IPS-20b (cell line): Measurements from ENCODE around the gene GBF1.

Experiments
- H3K27ac ChIP-seq: one replicate; pipeline ENCODE4 v1.5.1; 2013; ENCODE audit warnings: low read length
- H3K27me3 ChIP-seq: 2 replicates; pipeline ENCODE4 v1.6.1; 2013; ENCODE audit warnings: mild to moderate bottlenecking, low read length, inconsistent platforms; ENCODE audit not compliant: insufficient read depth
- H3K36me3 ChIP-seq: 2 replicates; pipeline ENCODE4 v1.6.1; 2013; ENCODE audit warnings: low read depth, mild to moderate bottlenecking, inconsistent platforms, low read length, moderate library complexity; ENCODE audit not compliant: insufficient read depth
- H3K4me1 ChIP-seq: 2 replicates; pipeline ENCODE4 v1.6.1; 2013; ENCODE audit warnings: mild to moderate bottlenecking, control low read depth, inconsistent platforms, low read length, moderate library complexity; ENCODE audit not compliant: insufficient read depth
- H3K4me3 ChIP-seq: 2 replicates; pipeline ENCODE4 v1.5.1; 2013; ENCODE audit warnings: mild to moderate bottlenecking, low read length, inconsistent platforms
- H3K9ac ChIP-seq: 2 replicates; pipeline ENCODE4 v1.6.1; 2013; ENCODE audit warnings: low read depth, mild to moderate bottlenecking, inconsistent platforms, low read length, moderate library complexity
- H3K9me3 ChIP-seq: 2 replicates; pipeline ENCODE4 v1.6.1; 2013; ENCODE audit warnings: mild to moderate bottlenecking, low read depth, low read length, inconsistent platforms; ENCODE audit not compliant: insufficient read depth

GBF1 gene

GRCh38 chr10:102274062-102274461, 28.7 kb downstream of the GBF1 start:
- no peaks in the 10 kb centered on the region for H3K36me3 ChIP-seq
- no peak overlapping the region for H3K27ac ChIP-seq
- H3K27me3 ChIP-seq: no peaks in the 10 kb centered on the region
- no peak overlapping the region for H3K4me3 ChIP-seq
- H3K4me1 ChIP-seq: no peaks in the 10 kb centered on the region
- H3K9me3 ChIP-seq: no peaks in the 10 kb centered on the region
- no peak overlapping the region for H3K9ac ChIP-seq

- no peak overlapping the region for H3K9ac ChIP-seq
- no peaks in the 10 kb centered on the region for H3K27me3 ChIP-seq
- H3K27ac ChIP-seq: no peak overlapping the region
- no peaks in the 10 kb centered on the region for H3K4me1 ChIP-seq
- H3K9me3 ChIP-seq: no peaks in the 10 kb centered on the region
- no peaks in the 10 kb centered on the region for H3K36me3 ChIP-seq
- H3K4me3 ChIP-seq: no peak overlapping the region
Measured at GRCh38 chr10:102275343-102275742, 30.0 kb downstream of the GBF1 start.

- no peak overlapping the region for H3K9ac ChIP-seq
- no peak overlapping the region for H3K4me3 ChIP-seq
Measured at GRCh38 chr10:102279104-102279503, 33.8 kb downstream of the GBF1 start.

GRCh38 chr10:102280397-102281101, 35.2 kb downstream of the GBF1 start:
- Histone ChIP-seq H3K36me3 (no peaks in the 10 kb centered on the region), H3K9ac (no peak overlapping the region), H3K27ac (no peak overlapping the region), H3K9me3 (no peaks in the 10 kb centered on the region), H3K27me3 (no peaks in the 10 kb centered on the region), H3K4me3 (no peak overlapping the region), H3K4me1 (no peaks in the 10 kb centered on the region)

More at GRCh38 chr10:102279104-102279503, 33.8 kb downstream of the GBF1 start:
- H3K27me3 ChIP-seq: no peaks in the 10 kb centered on the region
- H3K4me1 ChIP-seq: no peaks in the 10 kb centered on the region
- H3K36me3 ChIP-seq: no peaks in the 10 kb centered on the region
- H3K27ac ChIP-seq: no peak overlapping the region
- no peaks in the 10 kb centered on the region for H3K9me3 ChIP-seq

- no peak overlapping the region for H3K4me3 ChIP-seq
- no peaks in the 10 kb centered on the region for H3K36me3 ChIP-seq
- no peak overlapping the region for H3K27ac ChIP-seq
- H3K9ac ChIP-seq: no peak overlapping the region
- no peaks in the 10 kb centered on the region for H3K9me3 ChIP-seq
- no peaks in the 10 kb centered on the region for H3K27me3 ChIP-seq
- H3K4me1 ChIP-seq: no peaks in the 10 kb centered on the region
Measured at GRCh38 chr10:102281102-102281487, 35.8 kb downstream of the GBF1 start.

GRCh38 chr10:102283488-102283887, 38.2 kb downstream of the GBF1 start:
- H3K9ac ChIP-seq: no peak overlapping the region
- no peaks in the 10 kb centered on the region for H3K27me3 ChIP-seq
- no peak overlapping the region for H3K4me3 ChIP-seq
- no peaks in the 10 kb centered on the region for H3K4me1 ChIP-seq
- no peak overlapping the region for H3K27ac ChIP-seq
- no peaks in the 10 kb centered on the region for H3K36me3 ChIP-seq
- no peaks in the 10 kb centered on the region for H3K9me3 ChIP-seq

- Histone ChIP-seq H3K9me3 (no peaks in the 10 kb centered on the region), H3K9ac (no peak overlapping the region), H3K4me3 (no peak overlapping the region), H3K27me3 (no peaks in the 10 kb centered on the region), H3K4me1 (no peaks in the 10 kb centered on the region), H3K36me3 (no peaks in the 10 kb centered on the region), H3K27ac (no peak overlapping the region)
Measured at GRCh38 chr10:102283890-102284289, 38.6 kb downstream of the GBF1 start.

GRCh38 chr10:102284531-102284930, 39.2 kb downstream of the GBF1 start:
- H3K27me3 ChIP-seq: no peaks in the 10 kb centered on the region
- no peak overlapping the region for H3K27ac ChIP-seq
- H3K4me1 ChIP-seq: no peaks in the 10 kb centered on the region
- H3K36me3 ChIP-seq: no peaks in the 10 kb centered on the region
- no peak overlapping the region for H3K9ac ChIP-seq
- H3K4me3 ChIP-seq: no peak overlapping the region
- no peaks in the 10 kb centered on the region for H3K9me3 ChIP-seq

- Histone ChIP-seq H3K9ac (no peak overlapping the region), H3K27me3 (no peaks in the 10 kb centered on the region), H3K9me3 (no peaks in the 10 kb centered on the region), H3K4me1 (no peaks in the 10 kb centered on the region), H3K4me3 (no peak overlapping the region), H3K36me3 (no peaks in the 10 kb centered on the region), H3K27ac (no peak overlapping the region)
Measured at GRCh38 chr10:102285133-102285532, 39.8 kb downstream of the GBF1 start.

- no peak overlapping the region for H3K27ac ChIP-seq
- H3K9me3 ChIP-seq: no peaks in the 10 kb centered on the region
- no peak overlapping the region for H3K4me3 ChIP-seq
- no peaks in the 10 kb centered on the region for H3K27me3 ChIP-seq
- no peaks in the 10 kb centered on the region for H3K4me1 ChIP-seq
- H3K36me3 ChIP-seq: no peaks in the 10 kb centered on the region
- no peak overlapping the region for H3K9ac ChIP-seq
Measured at GRCh38 chr10:102286216-102286615, 40.9 kb downstream of the GBF1 start.

- H3K4me1 ChIP-seq: no peaks in the 10 kb centered on the region
- H3K27me3 ChIP-seq: no peaks in the 10 kb centered on the region
- H3K27ac ChIP-seq: no peak overlapping the region
- H3K36me3 ChIP-seq: no peaks in the 10 kb centered on the region
- no peaks in the 10 kb centered on the region for H3K9me3 ChIP-seq
- H3K4me3 ChIP-seq: no peak overlapping the region
- H3K9ac ChIP-seq: no peak overlapping the region
Measured at GRCh38 chr10:102287538-102287937, 42.2 kb downstream of the GBF1 start.

GRCh38 chr10:102287991-102288390, 42.7 kb downstream of the GBF1 start:
- Histone ChIP-seq H3K9ac (no peak overlapping the region), H3K4me1 (no peaks in the 10 kb centered on the region), H3K27ac (no peak overlapping the region), H3K4me3 (no peak overlapping the region), H3K36me3 (no peaks in the 10 kb centered on the region), H3K9me3 (no peaks in the 10 kb centered on the region), H3K27me3 (no peaks in the 10 kb centered on the region)
